Liver (tissue), 3 donors: Measurements from ENCODE around the gene CRLF1.

ENCODE experiments used
- TAF1 ChIP-seq: conservative IDR thresholded peaks from 2 replicates; pipeline ENCODE4 v1.6.1; 2016; ENCODE audit warnings: antibody characterized with exemption, mild to moderate bottlenecking
- TF ChIP-seq, protein P1 (sequence below): IDR thresholded peaks from 2 replicates; pipeline ENCODE4 v1.6.1; 2016; ENCODE audit warnings: antibody characterized with exemption
- TF ChIP-seq, protein P2 (sequence below): fragments of 150-350 bp; IDR thresholded peaks from 2 replicates; pipeline ENCODE4 v1.5.1; 2017; ENCODE audit warnings: improper control_type of control experiment, low read depth, low read length; ENCODE audit not compliant: missing input control
- donor health status: healthy.
- donor health status: healthy.

DNA sequence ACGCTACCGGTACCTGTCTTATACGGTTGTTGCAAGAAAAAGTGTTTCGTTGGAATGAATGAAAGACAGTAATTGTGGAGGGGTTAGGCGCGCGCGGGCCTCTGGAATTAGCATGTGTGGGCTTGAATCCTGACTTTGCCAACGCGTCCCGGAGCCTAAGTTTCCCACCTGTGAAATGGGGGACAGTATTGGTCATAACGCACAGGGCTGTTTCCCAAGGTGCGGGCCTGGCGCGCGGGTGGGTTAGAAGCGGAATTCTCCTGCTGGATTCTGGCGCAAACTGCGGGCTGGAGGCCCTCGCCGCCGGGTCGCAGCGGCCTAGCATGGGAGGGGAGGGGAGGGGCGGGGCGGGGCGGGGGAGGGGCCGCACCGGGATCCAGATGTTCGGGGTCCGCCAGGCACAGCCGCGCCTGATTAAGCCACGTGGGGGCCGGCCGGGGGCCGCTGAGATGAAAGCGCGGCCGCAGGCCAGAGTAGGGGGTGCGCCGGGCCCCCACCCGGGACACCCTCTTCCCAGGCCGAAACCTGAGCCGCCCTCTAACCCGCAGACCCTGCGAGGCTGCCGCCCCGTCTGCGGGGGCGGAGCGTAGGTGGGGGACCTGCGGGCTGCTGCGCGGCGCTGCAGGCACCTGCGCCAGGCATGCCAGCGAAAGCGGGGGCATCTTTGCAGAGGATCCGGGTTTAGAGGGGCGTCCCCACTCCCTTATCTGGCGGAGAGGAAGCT lies 4.9 kb upstream of the CRLF1 start:
- TF ChIP-seq, protein P1, sequence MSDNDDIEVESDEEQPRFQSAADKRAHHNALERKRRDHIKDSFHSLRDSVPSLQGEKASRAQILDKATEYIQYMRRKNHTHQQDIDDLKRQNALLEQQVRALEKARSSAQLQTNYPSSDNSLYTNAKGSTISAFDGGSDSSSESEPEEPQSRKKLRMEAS, result no peak
- no peak for TF ChIP-seq TAF1
- TF ChIP-seq, protein P2, sequence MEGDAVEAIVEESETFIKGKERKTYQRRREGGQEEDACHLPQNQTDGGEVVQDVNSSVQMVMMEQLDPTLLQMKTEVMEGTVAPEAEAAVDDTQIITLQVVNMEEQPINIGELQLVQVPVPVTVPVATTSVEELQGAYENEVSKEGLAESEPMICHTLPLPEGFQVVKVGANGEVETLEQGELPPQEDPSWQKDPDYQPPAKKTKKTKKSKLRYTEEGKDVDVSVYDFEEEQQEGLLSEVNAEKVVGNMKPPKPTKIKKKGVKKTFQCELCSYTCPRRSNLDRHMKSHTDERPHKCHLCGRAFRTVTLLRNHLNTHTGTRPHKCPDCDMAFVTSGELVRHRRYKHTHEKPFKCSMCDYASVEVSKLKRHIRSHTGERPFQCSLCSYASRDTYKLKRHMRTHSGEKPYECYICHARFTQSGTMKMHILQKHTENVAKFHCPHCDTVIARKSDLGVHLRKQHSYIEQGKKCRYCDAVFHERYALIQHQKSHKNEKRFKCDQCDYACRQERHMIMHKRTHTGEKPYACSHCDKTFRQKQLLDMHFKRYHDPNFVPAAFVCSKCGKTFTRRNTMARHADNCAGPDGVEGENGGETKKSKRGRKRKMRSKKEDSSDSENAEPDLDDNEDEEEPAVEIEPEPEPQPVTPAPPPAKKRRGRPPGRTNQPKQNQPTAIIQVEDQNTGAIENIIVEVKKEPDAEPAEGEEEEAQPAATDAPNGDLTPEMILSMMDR, result no peak
